HepG2 (cell line): Measurements from ENCODE around the gene HS6ST1. TPM values are rescaled to one million over a fixed set of nuclear protein-coding genes. Genes with fewer than 3 reads are reported as not detected.

Experiments used
- AGO2 ChIP-seq: fragments of 200-400 bp; formaldehyde crosslinking; optimal IDR thresholded peaks from 2 replicates; pipeline ENCODE3; 2017; ENCODE audit warnings: mild to moderate bottlenecking, low read depth, low read length, moderate library complexity
- ARNT2 ChIP-seq: sonication (generic); formaldehyde crosslinking; IDR thresholded peaks from 2 replicates; pipeline ENCODE4 v1.8.0; 2022; ENCODE audit warnings: mild to moderate bottlenecking, low read depth, missing genetic modification reagents, moderate library complexity
- HINFP ChIP-seq: sonication (generic); formaldehyde crosslinking; IDR thresholded peaks from 2 replicates; pipeline ENCODE4 v1.4.0; 2020; ENCODE audit warnings: low read depth, mild to moderate bottlenecking, missing genetic modification reagents
- IRF1 ChIP-seq: sonication (generic); formaldehyde crosslinking; IDR thresholded peaks from 2 replicates; pipeline ENCODE4 v1.4.0; 2020; ENCODE audit warnings: low read depth, mild to moderate bottlenecking, missing genetic modification reagents
- JUNB ChIP-seq: sonication (generic); formaldehyde crosslinking; IDR thresholded peaks from 2 replicates; pipeline ENCODE4 v1.8.0; 2022; ENCODE audit warnings: missing genetic modification reagents, mild to moderate bottlenecking, borderline replicate concordance
- KLF12 ChIP-seq: sonication (generic); formaldehyde crosslinking; IDR thresholded peaks from 2 replicates; pipeline ENCODE4 v1.4.0; 2020; ENCODE audit warnings: missing genetic modification reagents, borderline replicate concordance
- MEF2D ChIP-seq: sonication (generic); formaldehyde crosslinking; IDR thresholded peaks from 2 replicates; pipeline ENCODE4 v1.5.1; 2020; ENCODE audit warnings: mild to moderate bottlenecking, missing genetic modification reagents
- NAIF1 ChIP-seq: sonication (generic); formaldehyde crosslinking; IDR thresholded peaks from 2 replicates; pipeline ENCODE4 v1.5.0; 2020; ENCODE audit warnings: mild to moderate bottlenecking, missing genetic modification reagents, borderline replicate concordance
- NR3C1 ChIP-seq: sonication (generic); formaldehyde crosslinking; IDR thresholded peaks from 2 replicates; pipeline ENCODE4 v1.4.0; 2020; ENCODE audit warnings: missing genetic modification reagents
- POLR2AphosphoS5 ChIP-seq: IDR thresholded peaks from 2 replicates; pipeline ENCODE4 v1.6.1; 2012; ENCODE audit warnings: low read depth, low read length
- SALL1 ChIP-seq: sonication (generic); formaldehyde crosslinking; IDR thresholded peaks from 2 replicates; pipeline ENCODE4 v1.8.0; 2022; ENCODE audit warnings: mild to moderate bottlenecking, missing genetic modification reagents
- SOX6 ChIP-seq, 2 experiments: fragments of 450-650 bp in 1 of 2; sonication (generic) in 1 of 2; formaldehyde crosslinking in 1 of 2; IDR thresholded peaks; 2 replicates each; pipeline versions ENCODE4 v1.4.0 to v1.6.1; 2017 to 2020; ENCODE audit warnings: antibody characterized with exemption in 1 of 2, mild to moderate bottlenecking in 1 of 2, missing genetic modification reagents in 1 of 2
- SP1 ChIP-seq, 2 experiments: fragments of 450-650 bp in 1 of 2; sonication (generic) in 1 of 2; formaldehyde crosslinking in 1 of 2; IDR thresholded peaks; 2 replicates each; pipeline versions ENCODE4 v1.4.0 to v1.6.1; 2016 to 2020; ENCODE audit warnings: missing genetic modification reagents in 1 of 2
- SRSF9 ChIP-seq: fragments of 200-400 bp; formaldehyde crosslinking; IDR thresholded peaks from 2 replicates; pipeline ENCODE4 v1.6.1; 2018; ENCODE audit warnings: borderline replicate concordance, mild to moderate bottlenecking, low read depth, low read length; ENCODE audit not compliant: insufficient read depth, poor library complexity, severe bottlenecking
- ZBTB33 ChIP-seq: sonication (generic); formaldehyde crosslinking; IDR thresholded peaks from 2 replicates; pipeline ENCODE4 v1.4.0; 2020; ENCODE audit warnings: missing genetic modification reagents
- ZFX ChIP-seq: sonication (generic); formaldehyde crosslinking; IDR thresholded peaks from 2 replicates; pipeline ENCODE4 v1.4.0; 2020; ENCODE audit warnings: mild to moderate bottlenecking, low read depth, missing genetic modification reagents, moderate library complexity
- ZMAT3 ChIP-seq: sonication (generic); formaldehyde crosslinking; conservative IDR thresholded peaks from 2 replicates; pipeline ENCODE4 v1.7.0; 2021; ENCODE audit warnings: missing genetic modification reagents
- ZNF24 ChIP-seq: fragments of 450-650 bp; IDR thresholded peaks from 2 replicates; pipeline ENCODE4 v1.6.1; 2017; ENCODE audit warnings: antibody characterized with exemption, mild to moderate bottlenecking
- ZNF326 ChIP-seq: sonication (generic); formaldehyde crosslinking; IDR thresholded peaks from 2 replicates; pipeline ENCODE4 v1.4.0; 2020; ENCODE audit warnings: missing genetic modification reagents, borderline replicate concordance
- ZNF331 ChIP-seq: sonication (generic); formaldehyde crosslinking; IDR thresholded peaks from 2 replicates; pipeline ENCODE4 v1.4.0; 2020; ENCODE audit warnings: missing genetic modification reagents
- ZNF550 ChIP-seq: sonication (generic); formaldehyde crosslinking; IDR thresholded peaks from 2 replicates; pipeline ENCODE4 v1.4.0; 2020; ENCODE audit warnings: mild to moderate bottlenecking, missing genetic modification reagents, borderline replicate concordance
- ZNF569 ChIP-seq: sonication (generic); formaldehyde crosslinking; IDR thresholded peaks from 2 replicates; pipeline ENCODE4 v1.5.0; 2020; ENCODE audit warnings: mild to moderate bottlenecking, missing genetic modification reagents, moderate library complexity, borderline replicate concordance
- ZNF766 ChIP-seq: sonication (generic); formaldehyde crosslinking; IDR thresholded peaks from 2 replicates; pipeline ENCODE4 v1.5.0; 2020; ENCODE audit warnings: missing genetic modification reagents, borderline replicate concordance
- ZNF792 ChIP-seq: IDR thresholded peaks from 2 replicates; pipeline ENCODE4 v1.6.1; 2016
- polyA plus RNA-seq, 8 experiments: library from polyadenylated mRNA; depleted of rRNA in 3 of 8; stranded (reverse) in 7 of 8; unstranded in 1 of 8; fragments of >200 nt; fragmentation: Illumina TruSeq in 4 of 8; extraction: Trizol in 4 of 8; gene quantifications; 2 replicates each; pipeline versions ENCODE4 v1.2.1 to v1.2.3, GENCODE V29; 2011 to 2016; ENCODE audit warnings: low read depth in 4 of 8, missing spikeins in 1 of 8, mixed read lengths in 1 of 8; ENCODE audit not compliant: insufficient read depth in 1 of 8
- total RNA-seq, 5 experiments: library from RNA; depleted of rRNA; stranded (reverse); fragments of >200 nt; fragmentation: Illumina TruSeq; extraction: Trizol; gene quantifications; 2 replicates each; pipeline ENCODE4 v1.2.3, GENCODE V29; 2016; ENCODE audit warnings: low read depth in 1 of 5

Gene HS6ST1
- total and polyA plus RNA-seq, 2 of the 13 experiments (the other 11 are each of a cell fraction or from before 2014, with no cell fraction given): 34.5 to 84.6 TPM

- TF ChIP-seq ZNF24 (no peak), IRF1 (CRISPR knock-in tag) (no peak), ZBTB33 (CRISPR knock-in tag) (no peak), MEF2D (CRISPR knock-in tag) (0 out of 2 replicates have a peak, but pooled peaks have one; percentile 1), ZNF550 (CRISPR knock-in tag) (no peak), ZNF331 (CRISPR knock-in tag) (peak; percentile 56; the same call in 1 of the 2 replicates), HINFP (CRISPR knock-in tag) (0 out of 2 replicates have a peak, but pooled peaks have one; percentile 23), ZFX (CRISPR knock-in tag) (peak; percentile 80), JUNB (CRISPR knock-in tag) (no peak), NAIF1 (no peak), POLR2AphosphoS5 (0 out of 2 replicates have a peak, but pooled peaks have one; percentile 23), ARNT2 (no peak), ZMAT3 (CRISPR knock-in tag) (0 out of 2 replicates have a peak, but pooled peaks have one; percentile 18), SRSF9 (no peak), KLF12 (CRISPR knock-in tag) (no peak), ZNF792 (CRISPR knock-in tag) (no peak), SP1 (IDR thresholded peaks at IDR 0.05) (no peak), SP1 (CRISPR knock-in tag; IDR thresholded peaks at IDR 0.05) (peak; percentile 51; the same call in 1 of the 2 replicates), SALL1 (CRISPR knock-in tag) (peak; percentile 24; the same call in 1 of the 2 replicates), ZNF569 (CRISPR knock-in tag) (0 out of 2 replicates have a peak, but pooled peaks have one; percentile 63), NR3C1 (CRISPR knock-in tag) (no peak), ZNF766 (CRISPR knock-in tag) (no peak), AGO2 (peak; percentile 98), SOX6 (IDR thresholded peaks at IDR 0.05) (no peak), SOX6 (CRISPR knock-in tag; IDR thresholded peaks at IDR 0.05) (peak; percentile 63), ZNF326 (CRISPR knock-in tag) (no peak)
Measured at GRCh38 chr2:128317181-128317898, 1.3 kb downstream of the HS6ST1 start (continued).
